Astrocyte of the spinal cord (primary cell): ENCODE measurements around the gene TMEM114.

ENCODE experiments used
- DNase-seq: peaks from one replicate; pipeline ENCODE4 v3.0.0; 2011; ENCODE audit warnings: low read depth, low spot score
- H3K4me3 ChIP-seq: 2 replicates; pipeline ENCODE4 v1.5.1; 2011; ENCODE audit warnings: low read depth, mild to moderate bottlenecking, low read length, moderate library complexity
- in situ Hi-C: cut with HindIII; loops from 2 replicates; pipeline ENCODE4 v1.10.0; 2017; ENCODE audit warnings: low sequenced_read_pairs
- TF ChIP-seq, protein P1 (sequence below): IDR thresholded peaks from 2 replicates; pipeline ENCODE4 v1.5.1; 2012; ENCODE audit warnings: low read depth, mild to moderate bottlenecking, low read length, inconsistent platforms

The TMEM114 gene

DNA sequence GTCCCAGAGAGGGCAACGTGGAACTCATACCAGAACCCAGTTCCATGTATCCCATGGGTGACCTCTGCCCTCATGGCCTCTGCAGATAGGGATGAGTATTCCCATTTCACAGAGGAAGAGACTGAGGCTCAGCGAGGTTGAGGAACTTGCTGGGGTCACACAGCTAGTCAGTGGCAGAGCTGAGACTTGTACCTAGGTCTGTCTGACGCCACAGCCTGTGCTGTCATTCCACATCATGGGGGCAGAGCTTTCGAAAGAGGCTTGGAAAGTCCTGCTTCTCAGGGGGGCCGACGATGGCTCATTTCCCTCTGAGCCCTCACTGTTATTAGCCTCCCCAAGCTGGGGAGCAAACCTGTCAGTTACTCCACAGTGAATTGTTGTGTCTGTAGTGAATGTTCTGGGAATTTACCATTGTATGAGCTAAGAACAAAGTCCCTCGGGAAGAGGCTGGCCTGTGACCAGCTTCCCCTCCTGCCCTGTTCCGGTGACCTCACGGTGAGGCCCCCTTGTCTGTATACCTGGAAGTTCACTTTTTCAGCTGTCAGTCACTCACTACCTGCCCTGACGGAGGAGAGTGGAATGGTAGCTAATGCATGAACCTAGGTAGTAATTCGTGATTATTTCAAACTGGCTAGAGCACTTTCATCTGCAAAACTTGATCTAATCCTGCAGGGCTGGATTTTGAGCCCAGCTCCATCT lies 40.1 kb upstream of the TMEM114 start:
- TF ChIP-seq, protein P1, sequence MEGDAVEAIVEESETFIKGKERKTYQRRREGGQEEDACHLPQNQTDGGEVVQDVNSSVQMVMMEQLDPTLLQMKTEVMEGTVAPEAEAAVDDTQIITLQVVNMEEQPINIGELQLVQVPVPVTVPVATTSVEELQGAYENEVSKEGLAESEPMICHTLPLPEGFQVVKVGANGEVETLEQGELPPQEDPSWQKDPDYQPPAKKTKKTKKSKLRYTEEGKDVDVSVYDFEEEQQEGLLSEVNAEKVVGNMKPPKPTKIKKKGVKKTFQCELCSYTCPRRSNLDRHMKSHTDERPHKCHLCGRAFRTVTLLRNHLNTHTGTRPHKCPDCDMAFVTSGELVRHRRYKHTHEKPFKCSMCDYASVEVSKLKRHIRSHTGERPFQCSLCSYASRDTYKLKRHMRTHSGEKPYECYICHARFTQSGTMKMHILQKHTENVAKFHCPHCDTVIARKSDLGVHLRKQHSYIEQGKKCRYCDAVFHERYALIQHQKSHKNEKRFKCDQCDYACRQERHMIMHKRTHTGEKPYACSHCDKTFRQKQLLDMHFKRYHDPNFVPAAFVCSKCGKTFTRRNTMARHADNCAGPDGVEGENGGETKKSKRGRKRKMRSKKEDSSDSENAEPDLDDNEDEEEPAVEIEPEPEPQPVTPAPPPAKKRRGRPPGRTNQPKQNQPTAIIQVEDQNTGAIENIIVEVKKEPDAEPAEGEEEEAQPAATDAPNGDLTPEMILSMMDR = no peak
- in situ Hi-C loops = no loop called here
- H3K4me3 ChIP-seq = no peak overlapping the region
- no peak for DNase-seq

DNA sequence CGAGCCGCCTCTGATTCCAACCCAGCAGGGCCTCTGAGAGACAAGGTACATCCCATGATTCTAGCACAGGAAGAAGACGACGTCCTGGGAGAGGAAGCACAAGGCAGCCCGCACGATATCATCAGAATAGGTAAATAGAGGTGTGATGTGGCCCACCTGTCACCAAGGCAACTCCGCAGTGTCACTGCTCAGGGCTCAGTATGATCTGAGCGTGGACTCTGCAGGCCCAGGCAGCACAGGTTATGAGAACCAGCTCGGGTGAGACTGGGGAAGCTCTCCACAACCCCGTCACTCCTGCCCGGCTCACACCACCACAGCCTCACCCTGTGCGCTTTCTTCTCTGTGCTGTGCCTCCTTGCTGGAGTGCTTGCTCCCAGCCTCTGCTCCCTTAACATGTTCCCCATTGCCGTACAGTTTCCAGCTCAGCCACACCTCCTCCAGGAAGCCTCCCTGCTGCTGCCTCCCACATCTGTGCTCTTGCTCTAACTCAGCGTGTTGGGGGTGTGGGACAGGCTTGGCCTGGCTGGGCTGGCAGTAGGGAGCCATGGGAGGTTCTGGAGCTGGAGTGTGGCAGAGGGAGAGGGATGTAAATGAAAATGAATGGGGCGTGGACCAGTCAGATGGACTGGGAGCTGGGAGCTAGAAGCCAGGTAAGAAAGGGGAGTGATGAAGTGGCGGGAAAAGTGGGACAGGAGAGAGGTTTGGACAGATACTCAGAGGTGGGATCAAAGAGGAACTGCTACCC lies 38.8 kb upstream of the TMEM114 start:
- no peak overlapping the region for H3K4me3 ChIP-seq
- no peak for DNase-seq
- in situ Hi-C loops = no loop called here
- TF ChIP-seq, protein P1 = no peak

DNA sequence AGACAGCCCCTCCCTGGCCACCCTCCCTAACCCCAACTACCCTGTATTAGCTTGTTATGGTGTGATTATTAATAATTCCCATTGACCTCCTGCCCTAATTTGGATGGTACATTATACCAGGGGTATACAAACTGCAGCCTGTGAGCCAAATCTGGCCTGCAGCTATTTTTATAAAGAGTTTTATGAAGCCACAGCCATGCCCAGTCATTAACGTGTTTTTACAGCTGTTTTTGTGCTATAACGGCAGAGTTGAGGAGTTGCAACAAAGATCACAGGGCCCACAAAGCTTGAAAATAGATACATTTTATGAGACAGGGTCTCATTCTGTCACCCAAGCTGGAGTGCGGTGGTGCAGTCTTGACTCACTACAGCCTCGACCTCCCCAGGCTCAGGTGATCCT lies 37.1 kb upstream of the TMEM114 start:
- no peak overlapping the region for H3K4me3 ChIP-seq
- no peak for DNase-seq
- TF ChIP-seq, protein P1 = no peak
- in situ Hi-C loops = no loop called here

DNA sequence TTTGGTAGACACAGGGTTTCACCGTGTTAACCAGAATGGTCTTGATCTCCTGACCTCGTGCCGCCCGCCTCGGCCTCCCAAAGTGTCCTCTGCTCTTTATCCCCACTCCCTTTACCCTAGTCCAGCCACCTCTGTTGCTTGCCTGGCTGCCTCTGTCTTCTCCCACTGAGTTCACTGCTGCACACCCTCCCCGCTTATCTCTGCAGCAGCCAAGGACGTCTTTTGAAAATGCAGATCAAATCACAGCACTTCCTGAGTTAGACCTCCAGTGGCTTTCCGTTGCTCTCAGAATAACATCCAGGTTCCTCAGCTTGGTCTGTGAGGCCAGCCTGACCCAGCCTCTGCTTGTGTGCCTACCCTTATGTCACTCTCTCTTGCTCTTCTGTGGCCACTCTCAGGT lies 36.6 kb upstream of the TMEM114 start:
- no peak overlapping the region for H3K4me3 ChIP-seq
- no peak for DNase-seq
- in situ Hi-C loops = no loop called here
- TF ChIP-seq, protein P1 = no peak

DNA sequence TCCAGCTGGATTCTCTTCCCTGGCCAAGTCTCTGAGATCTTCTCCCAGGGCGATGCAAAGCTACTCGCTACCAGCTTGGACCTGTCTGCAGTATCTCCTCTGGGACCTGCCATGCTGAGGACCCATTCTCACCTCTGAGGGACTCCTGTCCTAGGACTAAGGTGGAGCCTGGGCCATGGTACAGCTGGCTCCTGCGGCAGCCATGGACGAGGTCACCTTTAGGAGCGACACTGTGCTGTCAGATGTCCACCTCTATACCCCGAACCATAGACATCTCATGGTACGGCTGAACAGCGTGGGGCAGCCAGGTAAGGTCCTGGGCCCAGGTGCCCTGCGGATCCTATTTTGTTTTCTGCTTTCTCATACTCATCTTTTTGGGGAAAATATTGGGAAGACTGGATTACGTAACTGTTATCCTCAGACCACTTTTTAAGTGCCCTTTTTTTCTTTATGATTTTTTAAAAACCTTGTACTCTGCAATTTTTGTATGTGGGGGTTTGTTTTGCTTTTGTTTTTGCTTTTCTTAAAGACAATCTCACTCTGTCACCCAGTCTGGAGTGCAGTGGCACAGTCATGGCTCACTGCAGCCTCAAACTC lies 35.3 kb upstream of the TMEM114 start:
- TF ChIP-seq, protein P1 = no peak
- DNase-seq = no peak
- no peak overlapping the region for H3K4me3 ChIP-seq
- in situ Hi-C loops = no loop called here

DNA sequence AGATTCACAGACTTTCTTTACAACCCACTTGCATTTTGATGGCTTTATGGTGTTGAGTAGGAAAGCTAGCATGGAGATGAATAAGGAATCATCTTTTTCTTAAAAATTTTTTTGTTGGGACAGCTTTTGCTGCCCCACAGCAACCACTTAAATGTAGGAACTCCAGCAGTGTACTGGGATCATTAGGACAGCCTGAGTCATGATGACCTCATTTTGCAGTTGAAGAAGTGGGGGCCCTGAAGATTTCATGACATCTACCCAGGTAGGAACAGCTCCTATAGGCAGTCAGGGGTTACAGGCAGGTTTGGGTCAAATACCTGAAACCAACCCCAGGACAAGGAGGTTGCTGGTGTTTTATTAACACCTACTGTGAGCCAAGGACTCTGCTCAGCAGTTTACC lies 33.3 kb upstream of the TMEM114 start:
- H3K4me3 ChIP-seq = no peak overlapping the region
- TF ChIP-seq, protein P1 = no peak
- in situ Hi-C loops = no loop called here
- DNase-seq = peak; percentile 24
